CD4-positive, alpha-beta T cell treated with Interleukin-12 subunit alpha and Interleukin-12 subunit beta, for 1 hour (primary cell): ENCODE results near the gene CDKL2.

Experiments
- DNase-seq: peaks from one replicate; pipeline ENCODE4 v3.0.0-alpha.2; 2020

The CDKL2 gene

DNA sequence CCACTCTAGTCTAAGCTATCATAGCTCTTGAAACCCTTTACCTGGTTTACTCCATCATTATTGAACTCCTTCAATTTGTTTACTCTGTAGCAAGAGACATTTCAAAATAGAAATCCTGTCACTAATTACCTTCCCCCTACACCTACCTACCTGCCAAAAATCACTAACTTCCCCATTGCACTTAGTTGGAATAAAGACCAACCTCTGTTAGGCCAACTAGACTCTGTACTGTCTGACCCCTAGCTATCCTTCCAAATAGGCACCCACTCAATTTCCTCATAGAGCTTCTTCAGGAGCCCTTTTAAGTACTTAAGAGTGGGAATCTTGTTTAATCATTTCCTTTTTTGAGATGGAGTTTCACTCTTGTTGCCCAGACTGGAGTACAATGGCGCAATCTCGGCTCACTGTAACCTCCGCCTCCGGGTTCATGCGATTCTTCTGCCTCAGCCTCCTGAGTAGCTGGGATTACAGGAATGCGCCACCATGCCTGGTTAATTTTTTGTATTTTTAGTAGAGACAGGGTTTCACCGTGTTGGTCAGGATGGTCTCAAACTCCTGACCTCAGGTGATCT lies 8.9 kb upstream of the CDKL2 start:
- DNase-seq = no peak

GRCh38 chr4:75637827-75638226 lies 7.5 kb upstream of the CDKL2 start:
- no peak for DNase-seq

GRCh38 chr4:75637176-75637575 lies 6.8 kb upstream of the CDKL2 start:
- DNase-seq = no peak

- no peak for DNase-seq
These were observed 4.6 kb upstream of the CDKL2 start for GRCh38 chr4:75634951-75635350.

DNA sequence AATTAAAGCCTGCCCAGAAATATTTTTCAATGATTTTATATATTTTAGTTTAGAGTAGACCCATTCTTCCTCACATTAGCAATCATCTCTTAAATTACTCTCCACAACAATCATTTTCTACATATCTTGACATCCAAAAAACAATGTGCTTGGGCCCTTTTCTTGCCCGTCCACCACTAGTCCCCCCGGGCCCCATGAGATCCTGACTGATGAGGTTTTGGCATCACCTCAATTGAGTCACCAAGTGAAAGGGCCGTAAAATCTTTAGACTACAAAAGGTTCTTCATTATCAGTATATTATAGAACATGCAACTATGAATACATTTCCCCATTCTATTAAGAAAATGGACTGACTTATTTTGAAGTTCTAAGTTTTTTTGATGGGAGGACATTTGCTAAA lies 4.0 kb upstream of the CDKL2 start:
- DNase-seq = no peak

DNA sequence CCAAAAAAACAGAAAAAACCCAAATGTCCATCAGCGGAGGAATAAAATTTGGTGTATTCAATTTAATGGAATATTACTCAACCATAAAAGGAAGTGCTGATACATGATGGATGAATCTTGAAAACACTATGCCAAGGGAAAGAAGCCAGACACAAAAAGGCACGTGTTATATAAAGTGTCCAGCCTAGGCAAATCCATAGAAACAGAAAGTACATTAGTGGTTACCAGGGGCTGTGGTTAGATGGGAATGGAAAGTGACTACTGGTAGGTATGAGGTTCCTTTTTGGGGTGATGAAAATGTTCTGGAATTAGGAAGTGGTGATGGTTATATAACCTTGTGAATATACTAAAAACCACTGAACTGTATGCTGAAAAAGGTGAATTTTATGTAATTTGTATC lies 3.5 kb upstream of the CDKL2 start:
- no peak for DNase-seq

DNA sequence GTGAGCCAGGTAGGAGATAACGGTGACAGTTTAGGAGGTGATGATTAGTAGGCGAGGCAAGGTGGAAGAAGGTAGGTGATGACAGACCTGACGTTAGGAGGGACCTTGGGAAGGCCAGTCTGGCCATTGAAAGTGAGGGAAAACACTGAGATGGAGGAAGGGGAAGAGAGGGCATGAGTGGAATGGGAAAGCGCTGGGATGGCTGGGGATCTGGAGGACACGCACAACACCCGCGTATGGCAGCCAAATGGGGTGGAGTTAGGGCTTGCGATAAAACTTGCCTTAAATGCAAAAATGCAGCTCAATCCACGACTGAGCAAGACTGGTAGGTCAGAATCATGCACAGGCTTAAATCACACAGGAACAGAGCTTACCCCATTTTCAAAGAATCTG lies 605 bp upstream of the CDKL2 start:
- no peak for DNase-seq

- no peak for DNase-seq
These were observed 1.1 kb downstream of the CDKL2 start for GRCh38 chr4:75629239-75629638.

GRCh38 chr4:75623026-75623425 lies 7.3 kb downstream of the CDKL2 start:
- DNase-seq = no peak

- DNase-seq = no peak
These were observed 8.6 kb downstream of the CDKL2 start for GRCh38 chr4:75621715-75622114.

GRCh38 chr4:75612306-75612705 lies 18.0 kb downstream of the CDKL2 start:
- no peak for DNase-seq

DNA sequence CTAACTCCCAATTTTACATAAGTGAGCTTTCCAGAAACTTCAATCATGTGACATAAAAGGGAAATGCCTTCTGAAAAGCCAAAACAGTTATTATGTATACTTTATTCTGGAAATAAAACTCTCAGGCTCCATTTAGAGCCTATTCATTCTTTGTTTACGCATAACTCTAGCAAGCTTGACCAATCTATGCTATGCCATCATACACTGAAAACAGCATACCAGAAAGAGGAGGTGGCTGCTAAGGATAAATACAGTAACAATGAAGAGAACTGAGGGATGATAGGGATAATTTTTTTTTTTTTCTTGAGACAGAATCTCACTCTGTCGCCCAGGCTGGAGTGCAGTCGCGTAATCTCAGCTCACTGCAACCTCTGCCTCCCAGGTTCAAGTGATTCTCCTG lies 24.4 kb downstream of the CDKL2 start:
- DNase-seq = no peak

GRCh38 chr4:75599647-75600046 lies 30.7 kb downstream of the CDKL2 start:
- no peak for DNase-seq

DNA sequence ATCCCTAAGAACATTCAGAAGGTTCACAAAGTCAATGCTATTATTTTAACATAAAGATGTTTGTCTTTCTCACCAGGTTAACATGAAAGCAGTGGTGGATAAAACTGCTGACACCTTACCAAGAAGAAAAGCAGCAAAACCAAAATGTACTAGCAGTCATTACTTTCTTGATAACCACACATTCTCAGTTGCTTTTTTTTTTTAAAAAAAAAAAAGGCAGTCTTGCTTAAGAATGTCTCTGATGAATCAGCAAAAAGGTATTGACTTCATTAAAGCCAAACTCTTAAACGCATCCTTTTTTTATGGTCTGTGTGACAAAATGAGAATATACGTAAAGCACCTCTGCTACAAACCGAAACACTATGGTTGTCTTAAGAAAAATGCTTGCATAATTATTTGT lies 31.9 kb downstream of the CDKL2 start:
- no peak for DNase-seq

DNA sequence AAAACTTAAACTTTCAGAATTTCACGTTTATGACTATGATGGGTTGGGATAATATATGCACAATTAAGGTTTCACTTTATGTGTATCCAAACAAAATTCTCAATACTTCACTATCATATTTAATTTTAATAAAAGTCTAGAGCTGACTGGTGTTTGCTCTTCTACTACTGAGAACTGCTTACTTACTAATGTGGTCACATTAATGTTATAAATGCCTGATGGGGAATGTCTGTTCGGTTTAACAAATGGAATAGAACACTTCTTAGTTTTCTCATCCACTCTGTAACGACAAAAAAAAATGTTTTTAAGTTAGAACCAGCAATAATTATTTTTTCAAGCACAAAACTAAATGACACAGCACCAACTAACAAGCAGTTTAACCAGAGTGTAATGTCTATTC lies 34.3 kb downstream of the CDKL2 start:
- DNase-seq = no peak

DNA sequence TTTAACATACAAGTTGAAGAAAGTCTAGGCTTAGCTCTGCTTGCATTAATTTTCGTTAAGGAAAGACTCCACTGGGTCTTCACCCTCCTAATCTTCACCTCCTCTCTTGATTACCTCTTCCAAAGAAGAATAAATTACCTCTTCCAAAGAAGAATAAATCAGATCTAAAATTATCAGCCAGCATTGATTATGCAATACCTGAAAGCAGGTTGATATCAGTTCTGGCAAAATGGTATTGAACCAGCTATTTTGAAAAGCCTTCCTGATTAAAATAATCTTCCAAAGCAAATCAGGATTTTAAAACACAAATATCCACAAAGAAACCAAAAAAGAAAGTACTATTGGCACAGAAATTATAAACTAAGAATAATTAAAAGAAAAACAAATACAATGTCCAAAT lies 36.9 kb downstream of the CDKL2 start:
- no peak for DNase-seq

DNA sequence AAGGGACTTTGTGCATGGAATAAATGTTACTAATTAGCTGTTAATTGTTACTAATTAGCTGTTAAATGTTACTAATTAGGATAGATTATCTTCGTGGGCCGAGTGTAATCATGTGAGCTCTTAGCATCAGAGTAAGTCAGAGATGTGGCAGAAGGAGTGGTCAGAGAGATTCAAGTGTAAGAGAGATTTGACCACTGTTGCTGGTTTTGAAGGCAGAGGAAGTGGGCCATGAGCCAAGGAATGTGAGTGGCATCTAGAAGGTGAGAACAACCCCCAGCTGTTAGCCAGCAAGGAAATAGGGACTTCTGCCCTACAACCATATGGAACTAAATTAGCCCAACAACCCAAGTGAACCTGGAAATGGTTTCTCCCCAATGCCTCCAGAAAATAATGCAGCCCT lies 46.3 kb downstream of the CDKL2 start:
- DNase-seq = no peak

- no peak for DNase-seq
These were observed 62.6 kb downstream of the CDKL2 start for GRCh38 chr4:75567725-75568124.

GRCh38 chr4:75566911-75567310 lies 63.4 kb downstream of the CDKL2 start:
- no peak for DNase-seq

DNA sequence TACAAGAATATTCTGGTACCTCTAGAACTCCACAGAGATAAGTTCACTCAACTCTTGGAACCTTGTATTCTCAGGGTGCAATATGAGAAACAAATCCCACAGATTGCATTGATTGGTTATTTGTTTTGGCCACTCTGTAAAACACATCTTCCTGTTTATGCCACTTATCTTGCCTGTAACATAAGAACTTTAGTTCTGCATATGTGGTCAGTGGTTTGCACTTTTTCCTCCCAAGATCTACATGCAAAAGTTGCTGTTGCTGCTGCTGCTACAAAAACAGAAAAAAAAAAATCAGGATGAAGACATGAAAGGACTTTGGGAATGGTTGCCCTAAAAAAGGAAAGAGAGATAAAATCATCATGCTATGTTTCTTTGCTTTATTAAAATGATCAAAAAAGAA lies 64.8 kb downstream of the CDKL2 start:
- DNase-seq = no peak

- no peak for DNase-seq
These were observed 66.3 kb downstream of the CDKL2 start for GRCh38 chr4:75564023-75564422.

- DNase-seq = no peak
These were observed 68.5 kb downstream of the CDKL2 start for GRCh38 chr4:75561789-75562188.

GRCh38 chr4:75557696-75558095 lies 72.6 kb downstream of the CDKL2 start:
- DNase-seq = no peak

GRCh38 chr4:75555294-75556164 lies 74.8 kb downstream of the CDKL2 start, which contains the start of gene ODAPH:
Gene ODAPH (plus strand): TSS chr4:75556066. CDS start chr4:75556083, 17 bp downstream.
- DNase-seq = peak; percentile 3

DNA sequence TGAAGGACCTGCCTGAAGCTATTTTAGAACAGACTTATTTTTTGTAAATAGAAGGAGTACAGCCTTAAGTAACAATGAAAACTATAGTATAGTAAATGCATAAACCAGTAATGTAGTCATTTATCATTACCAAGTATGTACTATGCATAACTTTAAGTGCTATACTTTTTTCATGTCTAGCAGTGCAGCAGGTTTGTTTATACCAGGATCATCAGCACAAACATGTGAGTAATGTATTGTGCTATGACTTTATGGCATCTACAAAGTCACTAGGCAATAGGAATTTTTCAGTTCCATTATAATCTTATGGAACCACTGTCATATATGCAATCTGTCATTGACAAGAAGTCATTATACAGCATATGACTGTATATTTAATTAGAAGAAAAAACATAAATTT lies 77.9 kb downstream of the CDKL2 start:
- DNase-seq = no peak
